Measurements from ENCODE around the gene SLC7A8.

Gene SLC7A8

GRCh38 chr14:23076785-23077408 lies 106.6 kb downstream of the SLC7A8 start:
- DNase-seq (ENCODE audit: low read depth) = no peak
- H3K4me3 ChIP-seq (ENCODE audit: control insufficient read depth, low read depth, low read length) = no peak overlapping the region
- TF ChIP-seq CTCF (IDR thresholded peaks at IDR 0.05; ENCODE audit: control insufficient read depth, insufficient read depth, low read depth, low read length, missing control alignments) = peak; percentile 44

Measured in AG09309 (cell line).